ENCODE data around the gene MPV17L.
"Not testable (repeated sequence)": the region's sequence is repeated elsewhere in the genome, so short reads cannot be mapped to it uniquely, and the experiment has no call there.

Gene MPV17L

DNA sequence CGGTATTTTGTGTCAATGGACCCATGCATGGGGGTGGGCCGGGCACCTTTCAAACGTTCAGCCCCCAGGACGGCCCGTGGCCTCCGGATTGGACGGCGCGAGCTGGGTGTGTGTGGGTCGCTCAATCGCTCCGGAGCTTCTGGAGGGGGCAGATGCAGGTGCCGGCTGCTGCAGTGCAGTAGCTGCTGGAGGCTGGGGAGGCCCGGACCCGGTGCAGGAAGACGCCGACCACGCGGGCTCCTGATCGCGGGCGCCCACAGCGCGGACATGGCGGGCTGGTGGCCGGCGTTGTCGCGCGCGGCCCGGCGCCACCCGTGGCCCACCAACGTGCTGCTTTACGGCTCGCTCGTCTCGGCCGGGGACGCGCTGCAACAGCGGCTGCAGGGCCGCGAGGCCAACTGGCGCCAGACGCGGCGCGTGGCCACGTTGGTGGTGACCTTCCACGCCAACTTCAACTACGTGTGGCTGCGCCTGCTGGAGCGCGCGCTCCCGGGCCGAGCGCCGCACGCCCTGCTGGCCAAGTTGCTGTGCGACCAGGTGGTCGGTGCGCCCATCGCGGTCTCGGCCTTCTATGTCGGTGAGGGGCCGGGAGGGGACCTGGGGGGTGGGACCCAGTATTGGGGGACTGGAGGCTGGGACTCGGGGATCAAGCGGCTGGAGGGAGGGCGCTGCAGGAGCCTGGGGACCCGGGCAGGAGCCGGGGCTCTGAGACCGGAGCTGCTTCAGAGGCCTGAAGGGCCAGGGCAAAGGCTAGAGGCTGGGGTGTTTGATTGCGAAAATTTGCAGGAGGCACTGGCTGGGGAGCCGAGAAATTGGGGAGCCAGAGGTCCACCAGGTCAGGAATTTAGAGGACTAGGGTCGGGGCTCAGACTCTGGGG is at the start of gene MPV17L:
TSS of gene MPV17L (plus strand) at position 124 of the 878 bp plus-strand sequence. CDS start at position 268, 144 bp downstream.
- DNase-seq: peak; percentile 40

DNA sequence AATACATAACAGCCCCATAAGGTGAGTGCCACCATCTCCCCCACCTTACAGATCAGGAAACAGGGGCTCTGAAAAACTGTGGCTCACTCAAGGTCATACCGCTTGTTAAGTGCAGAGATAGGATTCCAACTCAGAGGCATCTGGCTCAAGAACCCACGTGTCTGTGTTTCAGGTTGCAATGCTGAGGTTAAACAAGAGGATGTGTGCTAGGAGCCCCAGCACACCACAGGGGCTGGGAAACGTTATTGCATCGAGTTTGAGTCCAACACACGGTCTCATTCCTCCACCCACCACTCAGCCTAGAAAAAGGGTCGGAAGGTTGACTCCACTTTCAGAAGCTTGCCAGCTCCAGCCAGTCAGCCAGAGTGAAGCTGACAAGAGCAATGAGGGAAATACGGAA is 46.8 kb upstream of the MPV17L start:
- not testable (repeated sequence) for DNase-seq

DNA sequence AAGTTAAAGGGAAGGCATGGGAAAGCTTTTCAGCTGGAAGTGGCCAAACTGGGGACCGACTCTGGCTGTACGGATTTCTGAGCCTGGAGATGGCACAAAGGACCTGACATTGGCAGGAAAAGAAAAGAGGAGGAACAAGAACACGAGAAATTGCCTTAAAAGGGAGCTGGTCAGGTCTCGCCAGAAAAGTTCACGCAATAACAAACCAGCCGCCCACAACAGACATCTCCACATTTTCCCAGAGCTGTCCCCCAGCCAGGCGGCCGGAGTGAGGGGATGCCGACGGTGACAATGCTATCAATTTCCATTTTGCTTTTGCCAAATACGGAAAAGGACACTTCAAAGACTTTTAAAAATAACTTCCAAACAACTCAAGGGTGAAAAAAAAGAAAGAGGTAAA is 44.3 kb upstream of the MPV17L start:
- not testable (repeated sequence) for DNase-seq

DNA sequence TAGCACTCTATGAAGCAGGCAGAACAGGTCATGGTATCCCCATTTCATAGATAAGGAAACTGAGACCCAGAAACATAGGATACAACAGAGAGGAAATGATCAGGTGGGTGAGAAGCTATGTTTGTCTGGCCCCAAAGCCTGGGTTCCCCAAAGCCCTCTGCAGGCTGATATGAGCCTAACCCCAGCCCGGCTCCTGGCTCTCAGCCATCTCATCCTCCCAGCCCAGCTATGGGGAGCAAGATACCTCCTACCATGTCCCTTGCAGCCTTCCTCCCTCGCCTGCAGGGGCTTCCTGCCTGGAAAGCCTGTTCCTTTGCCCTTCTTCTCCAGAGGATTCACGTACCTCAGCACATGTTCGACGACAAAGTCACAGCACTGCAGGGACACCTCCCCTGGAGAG is 43.8 kb upstream of the MPV17L start:
- DNase-seq: not testable (repeated sequence)

DNA sequence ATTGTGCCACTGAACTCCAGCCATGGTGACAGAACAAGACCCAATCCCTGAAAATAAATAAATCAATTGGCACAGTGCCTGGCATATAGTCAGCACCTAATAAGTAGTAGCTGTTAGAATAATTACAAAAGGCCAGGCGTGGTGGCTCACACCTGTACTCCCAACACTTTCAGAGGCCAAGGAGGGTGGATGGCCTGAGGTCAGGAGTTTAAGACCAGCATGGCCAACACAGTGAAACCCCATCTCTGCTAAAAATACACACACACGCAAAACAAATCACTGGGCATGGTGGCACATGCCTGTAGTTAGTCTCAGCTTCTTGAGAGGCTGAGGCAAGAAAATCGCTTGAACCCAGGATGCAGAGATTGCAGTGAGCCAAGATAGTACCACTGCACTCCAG is 42.7 kb upstream of the MPV17L start:
- DNase-seq: not testable (repeated sequence)

DNA sequence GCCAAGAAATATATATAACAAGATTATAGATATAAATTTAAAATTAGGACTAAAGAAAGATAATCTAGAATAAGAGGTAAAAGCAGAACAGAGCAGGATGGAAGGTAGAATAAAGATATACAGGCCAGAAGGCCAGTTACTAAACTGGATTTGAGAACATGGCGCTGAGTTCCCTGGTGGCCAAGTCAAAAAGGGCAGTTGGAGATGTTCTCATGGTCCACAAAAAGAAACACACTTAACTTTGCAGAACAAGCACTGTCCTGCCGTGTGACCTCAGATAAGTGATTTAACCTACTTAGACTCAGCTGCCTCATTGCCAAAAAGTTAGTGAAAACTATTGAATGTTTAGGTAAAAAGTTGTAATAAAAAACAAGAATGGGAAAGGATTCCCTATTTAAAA is 40.7 kb upstream of the MPV17L start:
- not testable (repeated sequence) for DNase-seq

DNA sequence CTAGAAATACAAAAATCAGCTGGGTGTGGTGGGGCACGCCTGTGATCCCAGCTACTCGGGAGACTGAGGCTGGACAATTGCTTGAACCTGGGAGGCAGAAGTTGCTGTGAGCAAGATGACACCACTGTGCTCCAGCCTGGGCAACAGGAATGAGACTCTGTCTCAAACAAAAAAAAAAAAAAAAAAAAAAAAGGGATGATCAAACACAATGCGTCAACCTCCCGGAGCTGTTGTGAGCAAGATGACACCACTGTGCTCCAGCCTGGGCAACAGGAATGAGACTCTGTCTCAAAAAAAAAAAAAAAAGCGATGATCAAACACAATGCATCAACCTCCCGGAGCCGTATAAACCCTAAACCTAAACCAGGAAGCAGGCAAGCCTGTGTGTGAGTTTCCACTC is 38.1 kb upstream of the MPV17L start:
- DNase-seq: not testable (repeated sequence)

DNA sequence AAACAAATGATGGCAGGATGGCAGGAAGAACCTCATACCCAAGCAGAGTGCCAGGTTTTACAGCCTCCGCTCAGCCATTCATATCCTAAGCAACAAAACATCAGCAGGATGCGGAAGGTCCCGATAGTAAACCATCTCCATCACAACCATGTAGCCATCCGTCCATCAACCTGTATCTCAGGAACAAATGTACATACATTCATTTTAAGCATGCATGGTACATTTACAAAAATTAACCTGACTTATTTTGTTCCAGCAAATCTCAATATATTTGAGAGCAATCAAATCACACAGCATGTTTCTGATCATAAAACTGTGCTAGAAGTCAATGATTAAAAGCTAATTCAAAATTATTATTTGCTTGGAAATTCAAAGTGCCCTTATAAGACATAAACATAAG is 17.4 kb upstream of the MPV17L start, which contains the start of gene NPIPA5:
TSS of gene NPIPA5 (minus strand) at position 101 of the 400 bp plus-strand sequence. CDS start at position 101, 0 bp downstream.
- DNase-seq: not testable (repeated sequence)

DNA sequence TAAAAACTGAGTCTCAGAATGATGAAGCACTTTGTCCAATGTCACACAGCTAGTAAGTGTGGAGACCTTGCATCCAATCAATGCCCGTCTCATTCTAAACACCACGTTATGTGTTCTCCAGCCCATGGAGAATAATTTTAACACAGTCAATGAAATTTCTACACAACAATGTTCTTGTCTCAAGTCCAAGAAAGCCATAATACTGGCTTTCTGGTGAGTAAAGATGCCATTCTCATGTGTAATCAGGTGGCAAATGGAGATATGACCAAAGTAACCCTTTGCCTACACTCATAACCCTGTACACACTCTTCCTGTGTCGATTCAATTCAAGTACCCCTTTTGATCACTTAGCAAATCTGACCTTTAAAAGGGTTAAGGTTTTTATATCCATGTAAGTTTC is 12.7 kb upstream of the MPV17L start:
- DNase-seq: not testable (repeated sequence)

DNA sequence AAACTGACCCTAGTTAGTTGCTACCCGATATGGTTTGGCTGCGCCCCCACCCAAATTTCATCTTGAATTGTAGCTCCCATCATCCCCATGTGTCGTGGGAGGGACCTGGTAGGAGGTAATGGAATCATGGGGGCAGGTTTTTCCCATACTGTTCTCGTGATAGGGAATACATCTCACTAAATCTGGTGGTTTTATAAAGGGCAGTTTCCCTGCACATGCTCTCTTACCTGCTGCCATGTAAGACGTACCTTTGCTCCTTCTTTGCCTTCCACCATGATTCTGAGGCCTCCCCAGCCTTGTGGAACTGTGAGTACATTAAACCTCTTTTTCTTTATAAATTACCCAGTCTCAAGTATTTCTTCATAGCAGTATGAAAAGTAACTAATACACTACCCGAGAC is 7.5 kb upstream of the MPV17L start:
- not testable (repeated sequence) for DNase-seq

DNA sequence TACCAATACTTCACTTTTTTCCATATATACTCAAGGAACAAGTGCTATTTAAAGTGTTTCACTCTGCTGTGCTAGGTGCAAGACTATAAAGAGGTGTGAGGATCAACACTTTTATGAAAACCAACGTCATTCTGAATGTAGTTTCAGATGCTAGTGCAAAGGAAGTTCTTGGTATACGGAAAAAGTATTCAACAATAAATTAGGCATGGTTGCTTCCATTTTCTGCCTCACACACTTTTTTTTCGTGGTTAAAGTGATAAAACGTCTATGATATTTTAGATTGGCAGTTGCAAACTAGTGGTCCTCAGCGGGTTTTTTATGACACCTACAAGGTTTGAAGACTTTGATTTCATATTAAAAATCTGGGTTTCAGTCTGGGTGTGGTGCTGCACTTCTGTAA is 5.6 kb upstream of the MPV17L start:
- DNase-seq: not testable (repeated sequence)

DNA sequence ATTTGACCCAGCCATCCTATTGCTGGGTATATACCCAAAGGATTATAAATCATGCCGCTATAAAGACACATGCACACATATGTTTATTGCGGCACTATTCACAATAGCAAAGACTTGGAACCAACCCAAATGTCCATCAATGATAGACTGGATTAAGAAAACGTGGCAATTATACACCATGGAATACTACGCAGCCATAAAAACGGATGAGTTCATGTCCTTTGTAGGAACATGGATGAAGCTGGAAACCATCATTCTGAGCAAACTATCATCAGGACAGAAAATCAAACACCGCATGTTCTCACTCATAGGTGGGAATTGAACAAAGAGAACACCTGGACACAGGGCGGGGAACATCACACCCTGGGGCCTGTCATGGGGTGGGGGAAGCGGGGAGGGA is 2.5 kb upstream of the MPV17L start:
- not testable (repeated sequence) for DNase-seq

DNA sequence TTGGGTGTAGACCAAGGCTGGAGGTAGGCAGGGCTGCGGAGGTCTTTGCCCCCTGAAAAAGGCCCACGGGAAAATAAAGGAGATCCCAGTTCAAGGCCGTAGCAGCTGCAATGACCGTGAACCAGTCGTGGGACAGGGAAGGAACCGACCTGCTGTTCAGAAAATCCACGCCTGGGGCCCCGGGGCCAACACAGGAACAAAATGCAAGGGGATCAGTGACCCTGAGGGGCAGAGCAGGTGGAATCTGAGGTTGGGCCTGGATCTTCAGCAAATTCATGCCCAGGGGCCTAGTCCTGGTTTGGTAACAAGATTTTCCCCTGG is 915 bp downstream of the MPV17L start:
- DNase-seq: not testable (repeated sequence)

DNA sequence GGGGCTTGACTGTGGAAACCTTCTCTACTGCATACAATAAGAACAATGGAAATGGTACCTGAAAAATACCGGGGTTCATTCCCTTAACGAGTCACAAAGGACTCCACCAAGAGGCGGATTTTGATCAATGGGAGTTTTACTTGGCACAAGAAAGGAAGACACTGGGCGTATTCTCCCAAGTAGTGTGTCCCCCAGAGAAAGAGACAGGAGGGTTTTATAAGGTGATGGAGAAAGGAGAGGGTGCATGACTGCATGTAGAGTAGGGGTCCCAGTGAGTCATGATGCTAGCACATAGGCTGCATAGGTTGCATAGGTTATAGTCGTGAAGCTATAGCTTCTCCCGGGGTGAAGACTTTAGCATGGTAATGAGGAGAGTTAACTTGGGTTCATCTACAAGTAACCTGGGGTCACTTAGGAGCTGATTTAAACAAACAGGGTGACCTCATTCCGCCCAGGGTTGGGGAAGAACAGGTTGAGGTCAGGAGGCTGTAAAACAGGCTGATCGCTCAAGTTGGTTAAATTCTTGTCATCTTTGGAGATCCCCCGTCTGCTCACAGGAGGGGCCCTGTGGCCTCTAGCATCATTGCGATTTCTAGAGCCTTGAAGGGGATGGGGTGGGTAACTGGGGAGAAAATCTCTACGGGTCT is 1.5 kb downstream of the MPV17L start:
- no peak for DNase-seq

DNA sequence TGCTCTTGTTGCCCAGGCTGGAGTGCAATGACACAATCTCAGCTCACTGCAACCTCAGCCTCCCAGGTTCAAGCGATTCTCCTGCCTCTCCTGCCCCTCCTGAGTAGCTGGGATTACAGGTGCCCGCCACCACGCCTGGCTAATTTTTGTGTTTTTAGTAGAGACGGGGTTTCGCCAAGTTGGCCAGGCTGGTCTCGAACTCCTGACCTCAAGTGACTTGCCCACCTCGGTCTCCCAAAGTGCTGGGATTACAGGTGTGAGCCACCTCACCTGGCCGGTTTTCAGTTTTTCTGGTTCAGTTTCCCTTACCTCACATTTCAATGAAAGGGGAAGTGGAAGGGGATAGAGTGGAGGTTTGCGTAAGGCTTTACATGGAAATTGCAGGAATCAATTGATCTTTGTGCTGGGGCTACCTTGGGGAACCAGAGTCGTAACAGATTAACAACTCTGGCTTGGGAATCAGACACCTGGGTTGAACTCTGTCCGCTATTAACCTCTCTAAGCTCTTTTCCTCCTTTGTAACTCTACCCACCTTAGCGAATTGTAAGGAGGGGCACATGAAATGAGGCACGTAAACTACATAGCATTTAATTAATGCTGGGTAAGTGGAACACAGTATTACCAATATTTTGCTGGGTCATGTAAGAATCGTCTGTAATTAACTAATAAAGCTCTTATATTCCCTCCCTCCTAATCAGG is 3.2 kb downstream of the MPV17L start:
- no peak for DNase-seq

DNA sequence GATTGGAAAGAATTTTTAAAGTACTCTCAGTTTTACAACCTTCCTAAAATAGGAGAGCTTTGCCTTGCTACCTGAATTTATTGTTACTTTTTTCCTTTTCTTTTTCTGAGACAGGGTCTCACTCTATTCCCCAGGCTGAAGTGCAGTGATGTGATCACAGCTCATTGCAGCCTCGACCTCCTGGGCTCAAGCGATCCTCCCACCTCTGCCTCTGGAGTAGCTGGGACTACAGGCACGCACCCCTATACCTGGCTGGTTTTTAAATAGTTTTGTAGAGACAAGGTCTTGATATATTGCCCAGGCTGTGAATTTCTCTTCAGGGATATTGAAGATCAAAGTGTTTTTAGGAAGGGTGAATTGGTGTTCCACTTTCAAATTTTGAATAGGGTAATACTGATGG is 3.8 kb downstream of the MPV17L start:
- no peak for DNase-seq

DNA sequence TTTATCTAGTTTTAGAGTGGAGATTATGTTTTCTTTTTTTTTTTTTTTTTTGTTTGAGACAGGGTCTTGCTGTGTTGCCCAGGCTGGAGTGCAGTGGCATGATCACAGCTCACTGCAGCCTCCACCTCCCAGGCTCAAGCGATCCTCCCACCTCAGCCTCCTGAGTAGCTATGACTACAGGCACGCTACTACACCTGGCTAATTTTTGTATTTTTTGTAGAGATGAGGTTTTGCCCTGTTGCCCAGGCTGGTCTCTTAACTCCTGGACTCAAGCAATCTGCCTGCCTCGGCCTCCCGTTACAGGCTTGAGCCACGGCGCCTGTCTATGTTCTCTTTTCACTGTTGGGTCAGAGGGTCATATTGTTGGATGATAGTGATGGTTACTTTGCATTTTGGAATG is 4.8 kb downstream of the MPV17L start:
- not testable (repeated sequence) for DNase-seq

DNA sequence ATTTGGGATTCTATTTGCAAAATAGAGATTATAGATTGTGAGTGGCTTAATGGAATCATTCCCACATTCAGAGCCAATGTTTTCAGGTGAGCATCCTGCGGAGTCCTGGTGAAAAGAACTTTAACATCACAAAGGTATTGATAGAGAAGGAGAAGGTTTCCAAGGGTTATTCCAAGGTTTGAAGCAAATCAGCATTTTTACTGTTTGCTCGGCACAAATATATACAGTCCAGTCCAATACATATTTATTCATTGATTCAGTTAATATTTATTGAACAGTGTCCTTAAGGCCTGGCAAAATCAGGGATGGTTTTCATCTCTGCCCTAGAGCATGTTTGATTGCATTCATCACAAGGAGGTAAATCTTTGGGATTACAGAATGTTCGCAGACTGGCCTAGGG is 6.4 kb downstream of the MPV17L start:
- no peak for DNase-seq

DNA sequence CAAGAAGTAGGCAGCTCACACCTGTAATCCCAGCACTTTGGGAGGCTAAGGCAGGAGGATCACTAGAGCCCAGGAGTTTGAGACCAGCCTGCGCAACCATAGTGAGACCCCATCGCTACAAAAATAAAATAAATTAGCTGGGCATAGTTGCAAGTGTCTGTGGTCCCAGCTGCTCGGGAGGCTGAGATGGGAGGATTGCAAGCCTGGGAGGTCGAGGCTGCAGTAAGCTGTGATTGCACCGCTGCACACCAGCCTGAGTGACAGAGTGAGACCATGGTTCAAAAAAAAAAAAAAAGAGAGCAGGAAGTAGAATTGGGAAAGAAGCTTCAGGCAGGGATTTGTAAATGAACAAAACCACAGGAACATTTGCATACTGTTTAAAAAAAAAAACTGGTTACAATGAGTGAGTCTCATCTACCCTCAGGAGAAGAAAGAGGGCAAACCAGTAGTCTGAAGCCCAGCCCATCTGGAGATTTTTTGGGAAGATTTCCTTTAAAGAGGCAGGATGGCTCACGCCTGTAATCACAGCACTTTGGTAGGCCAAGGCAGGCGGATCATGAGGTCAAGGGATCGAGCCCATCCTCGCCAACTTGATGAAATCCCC is 7.9 kb downstream of the MPV17L start:
- no peak for DNase-seq

DNA sequence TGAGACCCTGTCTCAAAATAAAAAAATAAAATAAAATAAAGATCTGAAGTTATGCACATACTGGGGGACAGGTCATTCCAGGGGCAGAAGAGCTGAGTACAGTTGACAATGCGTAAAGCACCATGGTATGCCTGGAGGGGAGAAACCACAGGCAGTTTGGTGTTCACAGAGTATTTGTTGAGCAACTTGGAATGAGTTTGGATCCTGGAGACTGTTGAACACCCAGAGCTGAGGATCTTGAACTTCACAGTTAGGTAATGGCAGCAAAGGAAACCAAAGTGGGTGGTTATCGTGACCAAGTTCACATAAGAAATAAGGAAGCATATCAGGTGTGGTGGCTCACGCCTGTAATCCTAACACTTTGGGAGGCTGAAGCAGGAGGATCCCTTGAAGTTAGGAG is 8.5 kb downstream of the MPV17L start:
- DNase-seq: not testable (repeated sequence)

DNA sequence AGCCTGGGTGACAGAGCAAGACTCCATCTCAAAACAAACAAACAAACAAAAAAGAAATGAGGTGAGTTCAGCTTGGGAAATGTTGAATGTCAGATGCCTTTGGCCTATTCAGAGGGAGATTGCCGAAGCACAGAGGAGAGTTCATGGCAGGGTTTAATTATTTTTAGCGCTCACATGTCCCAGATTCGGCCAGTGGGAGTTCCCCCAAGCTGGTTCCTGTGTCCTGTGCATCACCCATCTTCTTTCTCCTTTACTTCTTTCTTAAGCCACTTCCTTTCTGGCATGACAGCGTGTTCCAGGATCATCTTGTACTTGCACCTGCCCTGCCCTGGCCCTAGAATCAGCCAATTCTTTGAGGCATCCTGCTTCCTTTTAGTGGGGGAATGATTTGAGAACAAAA is 9.2 kb downstream of the MPV17L start:
- no peak for DNase-seq

DNA sequence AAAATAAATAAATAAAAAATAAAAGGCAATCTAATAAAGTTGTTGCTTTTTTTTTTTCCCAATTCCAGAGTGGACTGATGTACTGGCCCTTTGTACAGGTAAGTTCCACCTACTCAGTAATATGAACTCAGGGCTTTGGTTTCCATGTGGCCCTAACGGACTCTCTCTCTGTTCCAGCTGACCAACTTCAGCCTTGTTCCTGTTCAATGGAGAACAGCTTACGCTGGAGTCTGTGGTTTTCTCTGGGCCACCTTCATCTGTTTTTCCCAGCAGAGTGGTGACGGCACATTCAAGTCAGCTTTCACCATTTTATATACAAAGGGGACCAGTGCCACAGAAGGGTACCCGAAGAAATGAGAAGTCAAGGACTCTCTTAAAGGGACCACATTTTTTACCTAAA is 12.2 kb downstream of the MPV17L start:
- not testable (repeated sequence) for DNase-seq

DNA sequence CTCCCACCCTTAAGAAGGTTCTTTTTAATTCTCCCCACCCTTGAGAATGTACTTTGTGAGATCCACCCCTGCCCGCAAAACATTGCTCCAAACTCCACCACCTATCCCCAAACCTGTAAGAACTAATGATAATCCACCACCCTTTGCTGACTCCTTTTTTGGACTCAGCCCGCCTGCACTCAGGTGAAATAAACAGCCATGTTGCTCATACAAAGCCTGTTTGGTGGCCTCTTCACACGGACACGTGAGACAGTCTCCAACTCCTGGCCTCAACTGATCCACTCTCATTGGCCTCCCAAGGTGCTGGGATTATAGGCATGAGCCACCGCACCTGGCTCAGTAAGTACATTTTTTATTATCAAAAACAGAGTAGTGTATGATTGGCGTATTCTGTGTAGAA is 13.9 kb downstream of the MPV17L start:
- not testable (repeated sequence) for DNase-seq

Data from NCI-H1694 (cell line).